Esophagus squamous epithelium (tissue), 5 donors: ENCODE data around the gene PNKD. TPM values are rescaled to one million over a fixed set of nuclear protein-coding genes. Genes with fewer than 3 reads are reported as not detected.

Experiments
- DNase-seq: peaks from one replicate; lab custom pipeline; 2025; lab: John Stamatoyannopoulos, UW
- H3K27ac ChIP-seq, 4 donors: fragments of 200-600 bp; sonication (generic); one replicate each; pipeline ENCODE4 v1.5.1; 2016 to 2019; ENCODE audit warnings: mild to moderate bottlenecking in 1 of 4
- H3K27me3 ChIP-seq, 4 donors: fragments of 200-600 bp; sonication (generic); 1 replicate in 3 of 4; 2 replicates in 1 of 4; pipeline versions ENCODE4 v1.5.1 to v1.6.0; 2017 to 2021; ENCODE audit warnings: antibody characterized with exemption in 1 of 4
- H3K36me3 ChIP-seq, 3 donors: fragments of 200-600 bp; sonication (generic); one replicate each; pipeline ENCODE4 v1.5.1; 2016 to 2019
- H3K4me1 ChIP-seq, 3 donors: fragments of 200-600 bp; sonication (generic); one replicate each; pipeline ENCODE4 v1.5.1; 2017 to 2019
- H3K4me3 ChIP-seq, 4 donors: fragments of 200-600 bp; sonication (generic); 1 replicate in 3 of 4; 2 replicates in 1 of 4; pipeline ENCODE4 v1.5.1; 2016 to 2019; ENCODE audit warnings: mild to moderate bottlenecking in 2 of 4, moderate library complexity in 1 of 4
- H3K9me3 ChIP-seq, 3 donors: fragments of 200-600 bp; sonication (generic); one replicate each; pipeline ENCODE4 v1.5.1; 2016 to 2019
- POLR2A ChIP-seq, 4 donors: fragments of 450-650 bp; IDR thresholded peaks; one replicate each; pipeline ENCODE4 v1.6.1; 2017; ENCODE audit warnings: antibody characterized with exemption in 4 of 4, mild to moderate bottlenecking in 4 of 4, moderate library complexity in 3 of 4
- WGBS, 2 donors: methylation state at CpG; one replicate each; pipeline ENCODE4 v1.1.5; 2018; 5-methylcytosine and 5-hydroxymethylcytosine counted together
- intact Hi-C: fragments of 100-400 bp; cut with DNase I; formaldehyde crosslinking; loops from one replicate; pipeline ENCODE4 v1.15.0; 2022
- total RNA-seq, 4 donors: library from RNA; depleted of rRNA; stranded (reverse); fragments of >200 nt; gene quantifications; one replicate each; pipeline ENCODE4 v1.1.0, GENCODE V29; 2016
- TF ChIP-seq, protein P1 (sequence below), 6 experiments: fragments of 450-650 bp in 4 of 6; fragments of 200-600 bp in 2 of 6; sonication (generic) in 2 of 6; IDR thresholded peaks; one replicate each; pipeline ENCODE4 v1.5.1; 2016 to 2019; ENCODE audit warnings: antibody characterized with exemption in 6 of 6, mild to moderate bottlenecking in 4 of 6, moderate library complexity in 4 of 6
- donor health status: DM: yes; HTN: yes; CAD: no.

The PNKD gene
- total RNA-seq, 4 donors from 2014 or later, result 19.7 to 34.3 (median 28.0) TPM

DNA sequence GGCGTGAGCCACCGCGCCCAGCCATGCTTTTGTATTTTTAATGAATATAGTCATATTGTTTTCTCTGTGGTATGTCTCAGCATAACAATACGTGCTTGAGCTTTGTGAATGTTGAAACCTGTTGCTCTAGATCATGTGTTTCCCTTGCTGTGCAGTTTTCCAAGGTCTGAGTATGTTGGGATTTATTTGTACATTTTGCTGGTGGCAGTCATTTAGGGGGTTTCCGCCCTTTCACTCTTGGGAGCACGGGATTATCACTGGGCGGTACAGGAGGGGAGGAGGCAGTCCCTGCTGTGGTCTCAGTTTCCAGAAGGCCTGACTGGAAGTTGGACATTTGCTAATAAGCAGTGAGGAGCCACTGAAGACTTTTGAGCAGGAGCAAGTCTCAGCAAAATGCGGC is 61.4 kb downstream of the PNKD start:
- H3K36me3 ChIP-seq, result no peaks in the 10 kb centered on the region
- H3K27me3 ChIP-seq, result no peaks in the 10 kb centered on the region
- WGBS, 2 donors, result 50 to 59% methylated on average over 8 of the region's 8 CpGs
- DNase-seq, result no peak
- H3K4me1 ChIP-seq, result peaks cover 0 to 22% (median 0%) of the 10 kb centered on the region in 3 donors
- intact Hi-C loops, result no loop called here
- no peaks in the 10 kb centered on the region for H3K9me3 ChIP-seq
- H3K27ac ChIP-seq, result peak overlapping the region in 3 of 4 donors; percentile 24 to 77 (median 59)
- no peak for TF ChIP-seq POLR2A (IDR thresholded peaks at IDR 0.05)
- TF ChIP-seq, protein P1, sequence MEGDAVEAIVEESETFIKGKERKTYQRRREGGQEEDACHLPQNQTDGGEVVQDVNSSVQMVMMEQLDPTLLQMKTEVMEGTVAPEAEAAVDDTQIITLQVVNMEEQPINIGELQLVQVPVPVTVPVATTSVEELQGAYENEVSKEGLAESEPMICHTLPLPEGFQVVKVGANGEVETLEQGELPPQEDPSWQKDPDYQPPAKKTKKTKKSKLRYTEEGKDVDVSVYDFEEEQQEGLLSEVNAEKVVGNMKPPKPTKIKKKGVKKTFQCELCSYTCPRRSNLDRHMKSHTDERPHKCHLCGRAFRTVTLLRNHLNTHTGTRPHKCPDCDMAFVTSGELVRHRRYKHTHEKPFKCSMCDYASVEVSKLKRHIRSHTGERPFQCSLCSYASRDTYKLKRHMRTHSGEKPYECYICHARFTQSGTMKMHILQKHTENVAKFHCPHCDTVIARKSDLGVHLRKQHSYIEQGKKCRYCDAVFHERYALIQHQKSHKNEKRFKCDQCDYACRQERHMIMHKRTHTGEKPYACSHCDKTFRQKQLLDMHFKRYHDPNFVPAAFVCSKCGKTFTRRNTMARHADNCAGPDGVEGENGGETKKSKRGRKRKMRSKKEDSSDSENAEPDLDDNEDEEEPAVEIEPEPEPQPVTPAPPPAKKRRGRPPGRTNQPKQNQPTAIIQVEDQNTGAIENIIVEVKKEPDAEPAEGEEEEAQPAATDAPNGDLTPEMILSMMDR (IDR thresholded peaks at IDR 0.05), result no peak
- no peak overlapping the region for H3K4me3 ChIP-seq

- Histone ChIP-seq H3K4me3 (no peak overlapping the region), H3K27ac (peak overlapping the region in 3 of 4 donors; percentile 24 to 77 (median 59)), H3K4me1 (peaks cover 0 to 22% (median 0%) of the 10 kb centered on the region in 3 donors), H3K27me3 (no peaks in the 10 kb centered on the region), H3K36me3 (no peaks in the 10 kb centered on the region), H3K9me3 (no peaks in the 10 kb centered on the region)
- WGBS, 2 donors, result 83 to 100% methylated on average over 1 of the region's 1 CpG
- DNase-seq, result no peak
- TF ChIP-seq POLR2A (IDR thresholded peaks at IDR 0.05), result no peak
- TF ChIP-seq, protein P1 (IDR thresholded peaks at IDR 0.05), result no peak
- intact Hi-C loops, result no loop called here
These were observed 62.0 kb downstream of the PNKD start for GRCh38 chr2:218332288-218332687.

GRCh38 chr2:218332920-218333645 is 62.8 kb downstream of the PNKD start:
- Histone ChIP-seq H3K36me3 (no peaks in the 10 kb centered on the region), H3K27ac (peak overlapping the region in 2 of 4 donors; percentile 59 to 77)

GRCh38 chr2:218334531-218334930 is 64.2 kb downstream of the PNKD start:
- H3K4me3 ChIP-seq, result no peak overlapping the region
- peaks cover 0 to 22% (median 0%) of the 10 kb centered on the region in 3 donors for H3K4me1 ChIP-seq
- intact Hi-C loops, result no loop called here
- no peaks in the 10 kb centered on the region for H3K9me3 ChIP-seq
- H3K36me3 ChIP-seq, result no peaks in the 10 kb centered on the region
- TF ChIP-seq POLR2A (IDR thresholded peaks at IDR 0.05), result no peak
- TF ChIP-seq, protein P1 (IDR thresholded peaks at IDR 0.05), result no peak
- DNase-seq, result no peak
- no peak overlapping the region for H3K27ac ChIP-seq
- 86 to 96% methylated on average over 3 of the region's 3 CpGs for WGBS, 2 donors
- no peaks in the 10 kb centered on the region for H3K27me3 ChIP-seq

More at GRCh38 chr2:218332920-218333645, 62.8 kb downstream of the PNKD start:
- no peak for DNase-seq
- Histone ChIP-seq H3K9me3 (no peaks in the 10 kb centered on the region), H3K4me3 (no peak overlapping the region), H3K4me1 (peaks cover 0 to 22% (median 0%) of the 10 kb centered on the region in 3 donors), H3K27me3 (no peaks in the 10 kb centered on the region)
- intact Hi-C loops, result no loop called here
- TF ChIP-seq, protein P1 (IDR thresholded peaks at IDR 0.05), result no peak
- no peak for TF ChIP-seq POLR2A (IDR thresholded peaks at IDR 0.05)
- 64 to 72% methylated on average over 9 to 16 of the region's 16 CpGs for WGBS, 2 donors

- Histone ChIP-seq H3K9me3 (no peaks in the 10 kb centered on the region), H3K36me3 (peaks cover 0 to 15% (median 0%) of the 10 kb centered on the region in 3 donors), H3K4me3 (no peak overlapping the region), H3K27ac (no peak overlapping the region), H3K4me1 (peaks cover 0 to 9% (median 0%) of the 10 kb centered on the region in 3 donors), H3K27me3 (no peaks in the 10 kb centered on the region)
- 88 to 94% methylated on average over 2 to 7 of the region's 9 CpGs for WGBS, 2 donors
- TF ChIP-seq POLR2A (IDR thresholded peaks at IDR 0.05), result no peak
- TF ChIP-seq, protein P1 (IDR thresholded peaks at IDR 0.05), result no peak
- intact Hi-C loops, result no loop called here
- DNase-seq, result no peak
These were observed 70.3 kb downstream of the PNKD start for GRCh38 chr2:218340656-218341055.
